ENCODE measurements around the gene FBXO8. TPM values are rescaled to one million over a fixed set of nuclear protein-coding genes. Genes with fewer than 3 reads are reported as not detected.

The FBXO8 gene
- total RNA-seq, 2 donors from 2014 or later: 6.4 to 12.4 TPM

GRCh38 chr4:174225349-174226049 is 58.0 kb downstream of the FBXO8 start:
- H3K36me3 Mint-ChIP-seq: no peaks in the 10 kb centered on the region
- DNase-seq (ENCODE audit: low spot score in 2 of 2) (no peak), ATAC-seq (no peak)
- H3K9me3 Mint-ChIP-seq: no peaks in the 10 kb centered on the region
- H3K27ac Mint-ChIP-seq: no peak overlapping the region

DNA sequence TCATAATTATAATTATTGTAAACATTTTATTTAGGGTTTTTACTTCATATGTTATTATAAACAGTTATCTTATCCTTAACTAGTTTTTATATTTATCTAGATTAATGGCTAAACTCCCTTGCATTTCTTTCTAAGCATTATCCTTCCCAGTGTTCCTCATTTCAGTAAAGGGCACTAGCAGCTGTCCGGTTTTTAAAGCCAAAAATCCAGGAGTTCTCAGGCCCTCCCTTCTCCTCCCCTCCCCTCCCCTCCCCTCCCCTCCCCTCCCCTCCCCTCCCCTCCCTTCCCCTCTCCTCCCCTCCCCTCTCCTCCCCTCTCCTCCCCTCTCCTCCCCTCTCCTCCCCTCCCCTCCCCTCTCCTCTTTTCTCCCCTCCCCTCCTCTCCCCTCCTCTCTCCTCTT is 58.9 kb downstream of the FBXO8 start:
- H3K36me3 Mint-ChIP-seq: no peaks in the 10 kb centered on the region

DNA sequence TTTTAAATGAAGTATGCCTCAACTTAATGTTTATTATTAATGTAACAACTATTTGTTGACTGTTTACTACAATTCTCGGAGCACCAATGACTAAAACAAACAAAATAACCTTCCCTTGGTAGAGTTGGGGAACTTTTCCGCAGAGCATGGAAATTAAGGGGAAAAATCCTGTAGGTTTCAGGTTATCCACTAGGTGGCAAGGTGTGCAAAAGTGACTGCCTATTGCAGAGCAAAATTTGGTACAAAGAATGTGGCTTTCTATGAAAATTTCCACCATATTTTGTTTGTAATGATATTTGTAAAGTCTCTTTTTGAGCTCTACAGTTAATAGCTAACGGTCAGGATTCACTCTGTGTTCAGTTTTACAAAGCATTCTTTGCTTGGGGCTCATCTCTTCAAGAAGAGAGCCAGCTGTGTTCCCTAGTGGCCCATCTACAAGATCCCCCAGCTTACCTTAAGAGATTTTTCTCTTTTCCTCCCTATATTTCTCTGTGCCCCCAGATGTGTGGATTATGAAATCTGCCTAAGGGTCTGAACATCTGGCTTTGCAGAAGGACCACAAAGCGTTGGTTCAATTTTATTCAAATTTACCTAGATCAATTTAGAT is 61.1 kb downstream of the FBXO8 start:
- ATAC-seq (peak in 1 of 2 donors; percentile 52), DNase-seq (ENCODE audit: low spot score in 2 of 2) (no peak)
- no peak overlapping the region for H3K27ac Mint-ChIP-seq

More for the DNA sequence above, 58.9 kb downstream of the FBXO8 start:
- no peak for DNase-seq (ENCODE audit: low spot score in 2 of 2)
- no peaks in the 10 kb centered on the region for H3K9me3 Mint-ChIP-seq
- H3K27ac Mint-ChIP-seq: no peak overlapping the region
- no peak for ATAC-seq

GRCh38 chr4:174218127-174218790 is 65.2 kb downstream of the FBXO8 start:
- H3K27ac Mint-ChIP-seq: no peak overlapping the region
- ATAC-seq (no peak), DNase-seq (ENCODE audit: low spot score in 2 of 2) (peak in 1 of 2 donors; percentile 5)
- no peaks in the 10 kb centered on the region for H3K9me3 Mint-ChIP-seq
- peaks cover 21 to 23% of the 10 kb centered on the region in 2 donors for H3K36me3 Mint-ChIP-seq

More for the DNA sequence above, 61.1 kb downstream of the FBXO8 start:
- Mint-ChIP-seq H3K36me3 (peaks cover 4 to 6% of the 10 kb centered on the region in 2 donors), H3K9me3 (no peaks in the 10 kb centered on the region)

- Mint-ChIP-seq H3K9me3 (no peaks in the 10 kb centered on the region), H3K27ac (no peak overlapping the region), H3K36me3 (peaks cover 23% of the 10 kb centered on the region in 2 donors)
- ATAC-seq: peak in 1 of 2 donors; percentile 53
- peak in 1 of 2 donors; percentile 10 for DNase-seq (ENCODE audit: low spot score in 2 of 2)
Measured at GRCh38 chr4:174217273-174218126, 66.0 kb downstream of the FBXO8 start.

DNA sequence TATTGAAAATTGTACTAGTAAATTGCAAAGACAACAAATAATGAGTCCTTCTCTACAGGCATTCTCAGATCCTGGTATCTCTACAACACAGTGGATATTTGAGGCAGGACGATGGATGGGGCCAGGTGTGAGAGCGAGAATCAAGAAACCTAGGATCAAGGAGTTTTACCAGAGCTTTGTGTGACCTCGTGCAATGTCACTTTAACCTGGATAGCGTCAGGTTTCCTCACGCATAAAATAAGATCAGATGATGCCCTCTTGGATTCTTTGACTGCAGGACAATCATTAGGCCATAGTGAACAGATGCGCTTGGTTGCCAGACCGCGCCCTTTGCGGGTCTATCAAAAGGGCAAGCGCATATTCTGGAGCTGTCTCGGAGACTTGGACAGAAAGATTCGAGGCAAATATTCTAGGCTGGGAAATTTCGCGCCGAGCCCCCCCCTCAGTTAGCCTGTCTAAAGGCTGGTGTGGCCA is 66.6 kb downstream of the FBXO8 start:
- no peak for ATAC-seq
- no peak for DNase-seq (ENCODE audit: low spot score in 2 of 2)
- Mint-ChIP-seq H3K9me3 (no peaks in the 10 kb centered on the region), H3K27ac (no peak overlapping the region), H3K36me3 (peaks cover 23 to 29% of the 10 kb centered on the region in 2 donors)

- no peak for ATAC-seq
- Mint-ChIP-seq H3K36me3 (peaks cover 23 to 29% of the 10 kb centered on the region in 2 donors), H3K9me3 (no peaks in the 10 kb centered on the region), H3K27ac (no peak overlapping the region)
- DNase-seq (ENCODE audit: low spot score in 2 of 2): no peak
Measured at GRCh38 chr4:174215961-174216680, 67.3 kb downstream of the FBXO8 start.

DNA sequence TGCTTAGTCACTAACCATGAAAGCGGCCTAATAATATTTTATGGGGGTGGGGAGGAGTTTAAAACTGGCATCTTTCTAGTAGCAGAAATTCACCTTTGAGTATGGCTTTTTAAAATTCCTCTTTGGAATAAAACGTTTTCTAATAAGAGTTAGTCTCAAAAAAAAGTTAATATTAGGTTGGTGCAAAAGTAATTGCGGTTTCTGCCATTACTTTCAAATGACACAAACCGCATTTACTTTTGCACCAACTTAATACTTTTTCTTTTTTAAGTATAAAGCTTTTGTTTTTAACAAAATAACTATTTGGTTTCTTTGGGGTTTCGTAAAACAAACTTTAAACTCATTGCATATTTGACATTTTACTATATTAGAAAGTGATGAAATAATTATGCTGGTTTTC is 68.4 kb downstream of the FBXO8 start:
- DNase-seq (ENCODE audit: low spot score in 2 of 2): no peak
- Mint-ChIP-seq H3K27ac (no peak overlapping the region), H3K9me3 (no peaks in the 10 kb centered on the region), H3K36me3 (peaks cover 23 to 29% of the 10 kb centered on the region in 2 donors)
- ATAC-seq: no peak

GRCh38 chr4:174214101-174214878 is 69.2 kb downstream of the FBXO8 start:
- DNase-seq (ENCODE audit: low spot score in 2 of 2) (peak in 1 of 2 donors; percentile 9), ATAC-seq (peak; percentile 29 to 36)
- H3K27ac Mint-ChIP-seq: no peak overlapping the region

DNA sequence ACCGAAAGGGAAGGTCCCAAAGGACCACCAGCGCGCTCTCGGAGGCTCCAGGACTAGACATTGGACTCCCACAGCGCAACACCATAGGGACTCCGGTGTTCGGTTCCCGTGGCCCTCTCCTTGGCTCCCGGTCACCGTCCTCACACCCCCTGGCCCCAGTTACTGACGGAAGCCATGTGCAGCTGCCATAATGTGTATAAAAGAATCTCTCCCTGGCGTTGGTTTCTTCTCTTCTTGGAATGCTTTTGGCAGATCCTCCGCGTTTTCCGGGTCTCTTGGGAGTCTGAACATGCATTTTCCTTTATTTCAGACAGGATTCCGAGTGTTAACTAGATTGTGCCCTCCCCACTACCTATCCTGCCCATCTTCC is 69.8 kb downstream of the FBXO8 start:
- H3K36me3 Mint-ChIP-seq: peaks cover 23 to 29% of the 10 kb centered on the region in 2 donors
- H3K27ac Mint-ChIP-seq: no peak overlapping the region
- DNase-seq (ENCODE audit: low spot score in 2 of 2) (no peak), ATAC-seq (no peak)
- no peaks in the 10 kb centered on the region for H3K9me3 Mint-ChIP-seq

More at GRCh38 chr4:174214101-174214878, 69.2 kb downstream of the FBXO8 start:
- Mint-ChIP-seq H3K36me3 (peaks cover 23 to 29% of the 10 kb centered on the region in 2 donors), H3K9me3 (no peaks in the 10 kb centered on the region)

GRCh38 chr4:174212061-174212460 is 71.4 kb downstream of the FBXO8 start:
- ATAC-seq: no peak
- peaks cover 19 to 23% of the 10 kb centered on the region in 2 donors for H3K36me3 Mint-ChIP-seq
- H3K27ac Mint-ChIP-seq: no peak overlapping the region
- no peak for DNase-seq (ENCODE audit: low spot score in 2 of 2)
- H3K9me3 Mint-ChIP-seq: no peaks in the 10 kb centered on the region

DNA sequence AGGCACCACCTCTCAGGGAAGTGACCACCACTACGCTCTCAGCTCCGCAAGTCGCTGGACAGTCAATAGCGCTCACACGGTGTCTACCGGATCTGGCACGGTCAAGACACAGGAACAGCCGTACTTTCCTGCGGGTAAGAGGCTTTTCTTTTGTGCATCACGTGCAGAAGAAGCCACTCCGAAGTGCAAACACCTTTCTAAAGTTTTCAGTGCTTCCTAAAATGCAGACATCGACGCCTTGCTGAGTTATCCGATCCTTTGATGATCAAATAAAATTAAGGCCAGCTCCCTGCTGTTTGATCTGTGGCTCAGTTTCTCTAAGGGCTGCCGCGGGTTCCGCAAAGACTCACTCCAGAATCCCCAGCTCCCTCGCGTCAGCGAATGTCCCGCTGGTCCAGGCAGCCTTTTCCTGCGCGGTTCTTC is 71.8 kb downstream of the FBXO8 start:
- no peak for ATAC-seq
- Mint-ChIP-seq H3K27ac (no peak overlapping the region), H3K9me3 (no peaks in the 10 kb centered on the region), H3K36me3 (peaks cover 19 to 21% of the 10 kb centered on the region in 2 donors)
- DNase-seq (ENCODE audit: low spot score in 2 of 2): no peak

DNA sequence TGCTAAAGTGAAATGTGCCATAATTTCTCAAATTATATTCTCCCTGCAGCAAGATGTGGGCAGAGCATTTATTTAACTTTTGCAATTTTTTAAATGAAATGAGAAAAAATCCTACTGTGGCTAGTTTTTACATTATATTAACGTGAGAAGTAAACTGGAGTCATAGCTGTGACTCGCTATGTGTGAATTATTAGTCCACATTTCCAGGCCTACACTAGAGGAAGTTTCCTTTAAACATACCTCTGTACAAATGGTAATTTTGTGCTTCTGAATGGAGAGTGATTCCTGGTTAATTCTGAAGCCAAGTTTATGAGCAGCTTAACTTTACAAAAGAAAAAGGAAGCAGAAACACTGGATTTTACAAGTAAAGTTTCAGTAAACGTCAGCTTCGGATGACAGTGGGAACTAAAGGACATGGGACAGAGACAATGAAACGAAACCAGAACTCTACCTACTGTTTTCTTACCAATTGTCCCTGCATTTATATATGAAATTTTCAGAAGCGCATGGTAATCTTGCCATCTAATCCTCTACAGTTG is 72.4 kb downstream of the FBXO8 start:
- no peaks in the 10 kb centered on the region for H3K9me3 Mint-ChIP-seq
- ATAC-seq (no peak), DNase-seq (ENCODE audit: low spot score in 2 of 2) (no peak)
- peaks cover 17 to 18% of the 10 kb centered on the region in 2 donors for H3K36me3 Mint-ChIP-seq
- no peak overlapping the region for H3K27ac Mint-ChIP-seq

DNA sequence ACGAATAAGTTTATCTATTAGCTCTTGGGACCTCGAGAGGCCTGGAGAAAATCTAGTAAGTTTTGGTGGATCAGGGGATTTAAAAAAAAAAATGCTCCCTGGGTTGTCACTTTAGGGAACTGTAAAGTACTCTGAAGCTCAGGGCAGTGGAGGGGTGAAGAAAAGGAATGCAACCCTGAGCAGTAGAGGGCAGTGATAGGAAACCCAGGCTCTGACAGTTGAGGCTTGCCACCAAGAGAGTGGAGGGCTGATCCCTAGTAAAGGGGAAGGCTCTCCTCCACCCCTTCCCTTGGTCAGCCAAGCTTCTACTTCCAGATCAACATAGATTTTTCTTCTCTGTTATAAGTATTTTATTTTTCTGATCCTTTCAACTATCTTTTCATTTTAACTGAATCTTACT is 73.1 kb downstream of the FBXO8 start:
- peaks cover 14 to 18% of the 10 kb centered on the region in 2 donors for H3K36me3 Mint-ChIP-seq
- DNase-seq (ENCODE audit: low spot score in 2 of 2): no peak

DNA sequence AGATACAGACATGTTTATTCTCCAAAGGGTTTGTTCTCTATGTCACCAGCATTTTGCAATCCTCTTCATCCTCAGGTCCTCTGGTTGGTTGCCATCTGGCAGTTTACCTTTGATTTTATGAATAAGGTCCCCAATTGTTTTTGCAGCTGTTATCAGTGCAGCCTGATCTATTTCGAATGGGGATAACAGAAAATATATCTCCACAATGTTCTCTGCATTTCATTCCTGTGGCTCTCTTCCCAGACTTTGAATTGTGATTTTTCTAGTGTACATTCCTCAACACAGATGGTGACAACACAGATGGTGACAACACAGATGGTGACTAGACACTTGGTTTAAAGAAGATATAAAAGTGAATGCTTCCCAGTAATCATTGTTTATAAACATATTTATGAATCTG is 74.1 kb downstream of the FBXO8 start:
- Mint-ChIP-seq H3K27ac (no peak overlapping the region), H3K36me3 (peaks cover 8 to 15% of the 10 kb centered on the region in 2 donors), H3K9me3 (no peaks in the 10 kb centered on the region)
- ATAC-seq (no peak), DNase-seq (ENCODE audit: low spot score in 2 of 2) (no peak)

More for the DNA sequence above, 73.1 kb downstream of the FBXO8 start:
- Mint-ChIP-seq H3K27ac (no peak overlapping the region), H3K9me3 (no peaks in the 10 kb centered on the region)
- ATAC-seq: no peak

Measured in activated naive CD4-positive, alpha-beta T cell treated with anti-CD3 and anti-CD28 coated beads, Interleukin-2, amount 50 U/mL, for 72 hours (primary cell).